Nephron (organoid): Measurements from ENCODE around the gene CPED1.

Source experiments
- H3K27ac Mint-ChIP-seq, 3 experiments: 2 replicates each; pipeline ENCODE4 v1.8.0; 2020; ENCODE audit warnings: mixed read lengths in 3 of 3, mild to moderate bottlenecking in 2 of 3, moderate library complexity in 1 of 3
- H3K27me3 Mint-ChIP-seq: 2 replicates; pipeline ENCODE4 v1.8.0; 2021; ENCODE audit warnings: low read depth, mild to moderate bottlenecking, moderate library complexity, mixed read lengths
- H3K36me3 Mint-ChIP-seq: 2 replicates; pipeline ENCODE4 v1.8.0; 2020; ENCODE audit warnings: low read depth, mixed read lengths
- H3K4me1 Mint-ChIP-seq: 2 replicates; pipeline ENCODE4 v1.8.0; 2020; ENCODE audit warnings: mixed read lengths
- H3K4me3 Mint-ChIP-seq, 3 experiments: 2 replicates each; pipeline ENCODE4 v1.8.0; 2020; ENCODE audit warnings: mild to moderate bottlenecking in 3 of 3, mixed read lengths in 3 of 3, moderate library complexity in 2 of 3
- H3K9me3 Mint-ChIP-seq: 2 replicates; pipeline ENCODE4 v1.8.0; 2020; ENCODE audit warnings: mixed read lengths
- TF ChIP-seq, protein P1 (sequence below), 3 experiments: fragments of 200-600 bp; sonication (generic); IDR thresholded peaks; one replicate each; pipeline ENCODE4 v1.5.0; 2021; ENCODE audit warnings: antibody characterized with exemption in 3 of 3; ENCODE audit not compliant: unreplicated experiment in 3 of 3

Gene CPED1

DNA sequence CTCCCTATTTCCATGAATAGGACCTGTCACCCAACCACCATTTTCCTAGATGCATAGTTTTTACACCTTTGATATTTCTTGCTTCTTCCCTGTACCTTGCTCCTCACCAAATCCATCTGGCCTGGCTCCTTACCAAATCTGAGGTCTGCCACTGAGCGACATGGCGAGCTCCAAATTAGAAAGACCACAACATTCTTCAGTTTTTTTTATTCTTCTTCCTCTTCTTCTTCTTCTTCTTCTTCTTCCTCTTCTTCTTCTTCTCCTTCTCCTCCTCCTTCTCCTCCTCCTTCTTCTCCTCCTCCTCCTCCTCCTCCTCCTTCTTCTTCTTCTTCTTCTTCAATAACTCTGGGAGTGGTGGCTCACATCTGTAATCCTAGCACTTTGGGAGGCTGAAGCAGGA is 7.1 kb downstream of the CPED1 start:
- TF ChIP-seq, protein P1, sequence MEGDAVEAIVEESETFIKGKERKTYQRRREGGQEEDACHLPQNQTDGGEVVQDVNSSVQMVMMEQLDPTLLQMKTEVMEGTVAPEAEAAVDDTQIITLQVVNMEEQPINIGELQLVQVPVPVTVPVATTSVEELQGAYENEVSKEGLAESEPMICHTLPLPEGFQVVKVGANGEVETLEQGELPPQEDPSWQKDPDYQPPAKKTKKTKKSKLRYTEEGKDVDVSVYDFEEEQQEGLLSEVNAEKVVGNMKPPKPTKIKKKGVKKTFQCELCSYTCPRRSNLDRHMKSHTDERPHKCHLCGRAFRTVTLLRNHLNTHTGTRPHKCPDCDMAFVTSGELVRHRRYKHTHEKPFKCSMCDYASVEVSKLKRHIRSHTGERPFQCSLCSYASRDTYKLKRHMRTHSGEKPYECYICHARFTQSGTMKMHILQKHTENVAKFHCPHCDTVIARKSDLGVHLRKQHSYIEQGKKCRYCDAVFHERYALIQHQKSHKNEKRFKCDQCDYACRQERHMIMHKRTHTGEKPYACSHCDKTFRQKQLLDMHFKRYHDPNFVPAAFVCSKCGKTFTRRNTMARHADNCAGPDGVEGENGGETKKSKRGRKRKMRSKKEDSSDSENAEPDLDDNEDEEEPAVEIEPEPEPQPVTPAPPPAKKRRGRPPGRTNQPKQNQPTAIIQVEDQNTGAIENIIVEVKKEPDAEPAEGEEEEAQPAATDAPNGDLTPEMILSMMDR (IDR thresholded peaks at IDR 0.05; ENCODE audit: unreplicated experiment in 3 of 3) = no peak
- Mint-ChIP-seq H3K27me3 (peaks cover 2% of the 10 kb centered on the region), H3K27ac (no peak overlapping the region), H3K36me3 (peaks cover 19% of the 10 kb centered on the region), H3K4me3 (peak overlapping the region in 1 of 3 experiments; percentile 51), H3K9me3 (no peaks in the 10 kb centered on the region), H3K4me1 (peaks cover 52% of the 10 kb centered on the region)

DNA sequence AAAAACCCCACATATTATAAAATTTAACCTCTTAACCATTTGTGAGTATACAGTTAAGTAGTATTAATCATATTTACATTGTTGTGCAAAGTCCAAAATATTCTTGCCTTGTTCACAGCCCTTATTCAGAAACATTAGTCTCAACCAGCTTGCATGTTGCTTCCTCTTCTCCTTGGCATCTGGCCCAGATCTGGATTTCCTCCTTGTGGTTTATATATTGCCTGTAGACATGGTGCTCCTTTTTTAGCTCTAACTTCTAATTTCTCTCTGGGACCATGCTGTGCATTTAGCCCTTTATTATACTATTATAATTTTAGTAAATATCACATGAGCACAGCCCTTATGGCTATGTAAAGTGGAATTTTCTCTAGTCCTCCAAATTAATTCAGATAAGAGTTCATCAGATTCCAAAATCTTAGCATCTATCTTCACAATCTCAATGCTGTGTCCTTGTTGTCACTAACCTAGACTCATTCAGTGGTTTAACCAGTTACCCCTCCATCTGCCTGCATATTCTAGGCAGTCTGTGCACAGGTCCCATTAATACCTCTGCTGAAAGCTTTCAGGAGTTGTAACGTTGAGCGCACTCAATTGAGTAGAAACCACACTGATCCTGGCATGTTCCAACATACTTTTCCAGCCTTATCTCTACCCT is 7.9 kb downstream of the CPED1 start:
- H3K9me3 Mint-ChIP-seq = no peaks in the 10 kb centered on the region
- TF ChIP-seq, protein P1 (IDR thresholded peaks at IDR 0.05; ENCODE audit: unreplicated experiment in 3 of 3) = no peak
- peak overlapping the region in 2 of 3 experiments; percentile 5 to 6 for H3K4me3 Mint-ChIP-seq
- peak overlapping the region; percentile 29 to 81 (median 66) for H3K27ac Mint-ChIP-seq
- peaks cover 19% of the 10 kb centered on the region for H3K36me3 Mint-ChIP-seq
- no peaks in the 10 kb centered on the region for H3K27me3 Mint-ChIP-seq
- peaks cover 60% of the 10 kb centered on the region for H3K4me1 Mint-ChIP-seq

DNA sequence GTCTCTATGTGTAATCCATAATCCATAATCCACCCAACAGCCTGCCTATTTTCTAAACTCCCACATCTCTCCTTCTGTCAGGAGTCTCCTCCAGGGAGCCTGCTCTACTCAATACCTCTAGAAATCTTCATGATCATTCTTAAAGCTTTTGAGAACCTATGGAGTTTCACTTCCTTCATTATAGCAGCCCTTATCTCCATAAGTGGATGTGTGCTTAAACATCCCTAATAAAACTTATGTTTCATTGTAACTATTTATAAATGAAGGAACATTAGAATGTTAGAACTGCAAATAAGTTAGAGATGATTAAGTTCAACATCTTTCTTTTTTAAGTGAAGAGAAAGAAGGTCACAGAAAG is 8.5 kb downstream of the CPED1 start:
- TF ChIP-seq, protein P1 (IDR thresholded peaks at IDR 0.05; ENCODE audit: unreplicated experiment in 3 of 3) = no peak
- peaks cover 61% of the 10 kb centered on the region for H3K4me1 Mint-ChIP-seq
- H3K27me3 Mint-ChIP-seq = no peaks in the 10 kb centered on the region
- no peaks in the 10 kb centered on the region for H3K9me3 Mint-ChIP-seq
- peaks cover 19% of the 10 kb centered on the region for H3K36me3 Mint-ChIP-seq
- H3K4me3 Mint-ChIP-seq = no peak overlapping the region
- peak overlapping the region; percentile 29 to 66 (median 36) for H3K27ac Mint-ChIP-seq

DNA sequence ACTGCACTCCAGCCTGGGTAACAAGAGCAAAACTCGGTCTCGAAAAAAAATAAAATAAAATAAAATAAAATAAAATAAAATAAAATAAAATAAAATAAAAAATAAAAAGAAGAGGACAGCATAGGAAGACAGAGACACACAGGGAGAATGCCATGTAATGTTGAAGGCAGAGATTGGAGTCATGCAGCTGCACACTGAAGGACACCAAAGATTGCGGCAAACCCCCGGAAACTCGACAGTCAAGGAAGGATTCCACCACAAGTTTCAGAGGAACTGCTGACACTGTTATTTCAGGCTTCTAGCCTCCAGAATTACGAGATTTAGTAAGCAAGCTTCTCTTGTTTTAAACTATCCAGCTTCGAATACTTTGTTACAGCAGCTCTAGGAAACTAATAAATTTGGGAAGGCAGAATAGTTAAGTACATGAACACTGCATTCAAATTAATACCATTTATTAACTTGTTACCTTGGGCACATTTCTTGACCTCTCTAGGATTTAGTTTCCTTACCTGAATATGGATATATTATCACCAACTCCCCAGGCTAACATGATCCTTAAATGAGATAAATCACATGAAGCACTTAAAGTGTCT is 9.5 kb downstream of the CPED1 start:
- Mint-ChIP-seq H3K36me3 (peaks cover 16% of the 10 kb centered on the region), H3K27me3 (no peaks in the 10 kb centered on the region), H3K4me1 (peaks cover 64% of the 10 kb centered on the region), H3K27ac (peak overlapping the region; percentile 70 to 92 (median 83)), H3K9me3 (no peaks in the 10 kb centered on the region), H3K4me3 (peak overlapping the region in 1 of 3 experiments; percentile 34)
- TF ChIP-seq, protein P1 (IDR thresholded peaks at IDR 0.05; ENCODE audit: unreplicated experiment in 3 of 3) = no peak

DNA sequence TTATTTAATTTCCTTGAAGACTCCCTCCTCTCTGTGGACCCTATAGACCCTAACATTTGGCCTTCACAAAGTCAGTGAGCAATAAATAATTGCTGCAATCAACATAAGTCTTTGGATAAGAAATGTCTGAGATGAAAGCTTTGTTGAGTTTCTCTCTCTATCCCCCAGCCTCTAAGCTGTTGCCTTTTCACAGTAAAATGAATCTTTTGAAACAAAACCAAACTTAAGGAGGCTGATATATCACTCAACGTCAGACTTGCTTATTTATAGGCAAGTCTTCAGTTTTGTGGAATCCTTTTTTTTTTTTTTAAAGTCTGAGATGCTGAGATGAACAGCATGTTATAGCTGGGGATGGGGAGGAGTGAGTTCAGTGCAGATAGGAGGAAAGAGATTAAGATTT is 10.0 kb downstream of the CPED1 start:
- Mint-ChIP-seq H3K4me1 (peaks cover 66% of the 10 kb centered on the region), H3K4me3 (peak overlapping the region in 2 of 3 experiments; percentile 33 to 51)
- TF ChIP-seq, protein P1 (IDR thresholded peaks at IDR 0.05; ENCODE audit: unreplicated experiment in 3 of 3) = no peak

More for the DNA sequence above, 10.0 kb downstream of the CPED1 start:
- peaks cover 19% of the 10 kb centered on the region for H3K36me3 Mint-ChIP-seq
- no peaks in the 10 kb centered on the region for H3K27me3 Mint-ChIP-seq
- H3K27ac Mint-ChIP-seq = peak overlapping the region; percentile 70 to 92 (median 83)
- H3K9me3 Mint-ChIP-seq = no peaks in the 10 kb centered on the region
